Measurements from ENCODE around the gene PDE4D. TPM values are rescaled to one million over a fixed set of nuclear protein-coding genes. Genes with fewer than 3 reads are reported as not detected.
"Not testable (repeated sequence)": the region's sequence is repeated elsewhere in the genome, so short reads cannot be mapped to it uniquely, and the experiment has no call there.

Gene PDE4D
- total RNA-seq, 2 experiments from 2014 or later, result 0.50 to 0.51 TPM

DNA sequence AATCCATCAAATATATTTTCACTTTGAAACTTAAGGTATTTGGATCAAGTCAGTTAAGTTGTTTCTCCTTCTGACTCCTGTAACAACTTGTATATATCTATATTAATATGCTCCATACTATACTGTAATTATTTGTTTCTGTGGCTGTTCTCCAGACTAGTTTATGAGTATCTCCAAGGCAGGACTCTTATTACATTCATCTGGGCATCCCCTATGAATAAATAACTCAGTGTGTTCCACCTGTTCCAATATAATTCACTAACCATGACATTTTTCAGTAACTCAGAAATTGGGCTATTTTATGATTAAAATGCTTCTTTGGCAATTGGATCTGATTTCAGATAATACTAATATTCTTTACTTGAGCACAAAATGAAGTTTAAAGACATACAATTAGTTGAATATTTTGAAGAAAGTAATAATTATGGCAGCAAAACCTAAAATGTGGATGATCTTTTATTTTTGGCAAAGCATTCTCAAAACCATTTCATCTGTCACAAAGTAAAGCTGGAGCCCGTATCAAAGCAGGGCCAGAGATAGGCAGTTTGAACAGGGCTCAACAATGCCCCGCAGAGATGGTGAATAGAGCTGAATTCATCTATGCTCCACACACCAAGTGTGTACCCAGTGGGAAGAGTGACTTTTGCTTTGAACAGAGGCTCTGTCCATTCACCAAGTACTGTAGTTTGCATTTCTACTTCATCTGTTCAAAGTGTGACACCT is 314.3 kb downstream of the PDE4D start:
- Histone ChIP-seq H2AFZ (ENCODE audit: low read length) (no peak overlapping the region), H3K9me2 (ENCODE audit: insufficient read depth, low read length) (no peaks in the 10 kb centered on the region), H3K36me3 (ENCODE audit: insufficient read depth, low read length) (no peaks in the 10 kb centered on the region), H3K79me2 (ENCODE audit: insufficient read depth, low read depth, low read length) (no peaks in the 10 kb centered on the region), H3K4me1 (ENCODE audit: insufficient read depth, low read length, poor library complexity, severe bottlenecking) (peaks cover 4% of the 10 kb centered on the region), H3K9me3 (ENCODE audit: low read length) (no peaks in the 10 kb centered on the region), H4K20me1 (ENCODE audit: insufficient read depth, low read length) (no peaks in the 10 kb centered on the region), H3K27ac (ENCODE audit: low read depth, low read length, poor library complexity, severe bottlenecking) (no peak overlapping the region), H3K4me3 (ENCODE audit: low read depth, low read length, poor library complexity, severe bottlenecking) (no peak overlapping the region), H3K4me2 (ENCODE audit: low read length) (no peak overlapping the region)
- ChIA-PET CTCF (ENCODE audit: unreplicated experiment) (no interaction called here), POLR2A (interaction anchor here (0.6 to 0.9 kb wide), 2 partner anchors 23 to 56 kb away, joined by 3 read pairs; no protein-coding TSS in a partner anchor)
- no TSS peak for BruUV-seq (replicated peaks)
- no peak for TF ChIP-seq EZH2phosphoT487 (IDR thresholded peaks at IDR 0.05; ENCODE audit: borderline replicate concordance, low read depth, low read length)
- TF ChIP-seq, protein P1, sequence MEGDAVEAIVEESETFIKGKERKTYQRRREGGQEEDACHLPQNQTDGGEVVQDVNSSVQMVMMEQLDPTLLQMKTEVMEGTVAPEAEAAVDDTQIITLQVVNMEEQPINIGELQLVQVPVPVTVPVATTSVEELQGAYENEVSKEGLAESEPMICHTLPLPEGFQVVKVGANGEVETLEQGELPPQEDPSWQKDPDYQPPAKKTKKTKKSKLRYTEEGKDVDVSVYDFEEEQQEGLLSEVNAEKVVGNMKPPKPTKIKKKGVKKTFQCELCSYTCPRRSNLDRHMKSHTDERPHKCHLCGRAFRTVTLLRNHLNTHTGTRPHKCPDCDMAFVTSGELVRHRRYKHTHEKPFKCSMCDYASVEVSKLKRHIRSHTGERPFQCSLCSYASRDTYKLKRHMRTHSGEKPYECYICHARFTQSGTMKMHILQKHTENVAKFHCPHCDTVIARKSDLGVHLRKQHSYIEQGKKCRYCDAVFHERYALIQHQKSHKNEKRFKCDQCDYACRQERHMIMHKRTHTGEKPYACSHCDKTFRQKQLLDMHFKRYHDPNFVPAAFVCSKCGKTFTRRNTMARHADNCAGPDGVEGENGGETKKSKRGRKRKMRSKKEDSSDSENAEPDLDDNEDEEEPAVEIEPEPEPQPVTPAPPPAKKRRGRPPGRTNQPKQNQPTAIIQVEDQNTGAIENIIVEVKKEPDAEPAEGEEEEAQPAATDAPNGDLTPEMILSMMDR (conservative IDR thresholded peaks at IDR 0.05; ENCODE audit: low read length), result no peak
- intact Hi-C loops (cut with micrococcal nuclease; ENCODE audit: unreplicated experiment), result no loop called here
- no peak for DNase-seq (ENCODE audit: low spot score)

DNA sequence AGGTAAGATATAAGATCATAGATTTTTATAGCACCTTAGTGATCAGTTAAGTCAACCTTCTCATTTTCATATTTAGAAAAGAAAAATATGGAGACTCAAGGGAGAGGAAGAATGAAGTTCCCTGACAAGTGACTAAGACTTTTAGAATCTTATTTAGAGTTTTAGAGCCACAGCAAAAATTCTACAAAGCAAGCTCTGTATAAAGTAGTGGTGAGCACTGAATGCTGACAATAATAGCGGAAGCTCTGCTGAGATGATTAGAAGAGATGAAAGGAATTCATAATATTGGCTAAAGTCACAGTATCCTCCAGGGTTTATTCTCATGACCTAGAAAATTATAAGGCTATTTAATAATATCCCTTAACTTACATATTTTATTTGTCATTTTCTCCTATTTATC is 316.0 kb downstream of the PDE4D start:
- ChIA-PET CTCF (ENCODE audit: unreplicated experiment) (no interaction called here), POLR2A (no interaction called here)
- Histone ChIP-seq H3K4me3 (ENCODE audit: low read depth, low read length, poor library complexity, severe bottlenecking) (no peak overlapping the region), H3K79me2 (ENCODE audit: insufficient read depth, low read depth, low read length) (no peaks in the 10 kb centered on the region), H2AFZ (ENCODE audit: low read length) (no peak overlapping the region), H3K4me1 (ENCODE audit: insufficient read depth, low read length, poor library complexity, severe bottlenecking) (peaks cover 4% of the 10 kb centered on the region), H3K36me3 (ENCODE audit: insufficient read depth, low read length) (no peaks in the 10 kb centered on the region), H3K27ac (ENCODE audit: low read depth, low read length, poor library complexity, severe bottlenecking) (no peak overlapping the region), H4K20me1 (ENCODE audit: insufficient read depth, low read length) (no peaks in the 10 kb centered on the region), H3K9me3 (ENCODE audit: low read length) (no peaks in the 10 kb centered on the region), H3K4me2 (ENCODE audit: low read length) (no peak overlapping the region), H3K9me2 (ENCODE audit: insufficient read depth, low read length) (no peaks in the 10 kb centered on the region)
- DNase-seq (ENCODE audit: low spot score), result no peak
- no peak for TF ChIP-seq EZH2phosphoT487 (IDR thresholded peaks at IDR 0.05; ENCODE audit: borderline replicate concordance, low read depth, low read length)
- no TSS peak for BruUV-seq (replicated peaks)
- intact Hi-C loops (cut with micrococcal nuclease; ENCODE audit: unreplicated experiment), result no loop called here

DNA sequence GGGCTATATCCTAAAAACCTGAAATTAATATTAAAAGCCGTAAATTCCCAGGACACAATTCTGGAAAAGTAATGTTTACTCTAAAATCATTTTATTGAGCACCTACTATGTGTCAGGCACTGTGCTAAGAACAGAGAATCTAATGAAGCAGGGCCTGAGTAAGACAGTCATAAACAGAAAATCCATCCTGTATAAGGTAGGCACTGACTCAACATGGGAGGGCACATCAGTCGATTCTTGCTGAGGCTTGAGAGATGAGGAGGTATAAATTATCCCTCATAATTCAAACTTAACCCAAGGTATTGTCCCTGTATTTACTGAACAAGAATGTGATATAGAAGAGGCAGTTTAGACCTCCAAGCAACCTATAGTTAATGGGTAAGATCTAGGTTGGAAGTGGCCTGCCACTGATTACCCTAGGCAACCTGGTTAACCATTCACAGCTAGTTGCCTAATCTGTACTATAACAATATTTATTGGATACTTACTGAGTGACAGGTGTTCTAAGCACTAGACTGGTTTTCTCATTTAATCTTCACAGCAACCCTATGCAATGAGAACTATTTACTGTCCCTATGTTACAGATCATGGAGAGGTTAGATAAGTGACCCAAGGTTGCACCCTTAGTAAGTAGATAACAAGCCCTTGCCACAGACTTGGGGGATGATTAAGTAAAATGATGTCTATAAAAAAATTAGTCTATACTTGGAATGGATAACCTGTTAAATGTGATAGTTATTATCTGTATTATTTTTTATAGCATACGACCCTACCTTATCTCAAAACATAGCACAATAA is 317.7 kb downstream of the PDE4D start:
- DNase-seq (ENCODE audit: low spot score), result no peak
- Histone ChIP-seq H2AFZ (ENCODE audit: low read length) (no peak overlapping the region), H4K20me1 (ENCODE audit: insufficient read depth, low read length) (no peaks in the 10 kb centered on the region), H3K4me3 (ENCODE audit: low read depth, low read length, poor library complexity, severe bottlenecking) (no peak overlapping the region), H3K36me3 (ENCODE audit: insufficient read depth, low read length) (no peaks in the 10 kb centered on the region), H3K4me2 (ENCODE audit: low read length) (no peak overlapping the region), H3K9me3 (ENCODE audit: low read length) (no peaks in the 10 kb centered on the region), H3K9me2 (ENCODE audit: insufficient read depth, low read length) (no peaks in the 10 kb centered on the region), H3K79me2 (ENCODE audit: insufficient read depth, low read depth, low read length) (no peaks in the 10 kb centered on the region), H3K4me1 (ENCODE audit: insufficient read depth, low read length, poor library complexity, severe bottlenecking) (peaks cover 4% of the 10 kb centered on the region), H3K27ac (ENCODE audit: low read depth, low read length, poor library complexity, severe bottlenecking) (no peak overlapping the region)
- POLR2A ChIA-PET, result interaction anchor here (0.7 to 1.0 kb wide), 2 partner anchors 27 to 116 kb away, joined by 3 read pairs; no protein-coding TSS in a partner anchor
- no peak for TF ChIP-seq EZH2phosphoT487 (IDR thresholded peaks at IDR 0.05; ENCODE audit: borderline replicate concordance, low read depth, low read length)
- TF ChIP-seq, protein P1 (conservative IDR thresholded peaks at IDR 0.05; ENCODE audit: low read length), result no peak
- intact Hi-C loops (cut with micrococcal nuclease; ENCODE audit: unreplicated experiment), result no loop called here
- BruUV-seq (replicated peaks), result no TSS peak
- CTCF ChIA-PET (ENCODE audit: unreplicated experiment), result no interaction called here

DNA sequence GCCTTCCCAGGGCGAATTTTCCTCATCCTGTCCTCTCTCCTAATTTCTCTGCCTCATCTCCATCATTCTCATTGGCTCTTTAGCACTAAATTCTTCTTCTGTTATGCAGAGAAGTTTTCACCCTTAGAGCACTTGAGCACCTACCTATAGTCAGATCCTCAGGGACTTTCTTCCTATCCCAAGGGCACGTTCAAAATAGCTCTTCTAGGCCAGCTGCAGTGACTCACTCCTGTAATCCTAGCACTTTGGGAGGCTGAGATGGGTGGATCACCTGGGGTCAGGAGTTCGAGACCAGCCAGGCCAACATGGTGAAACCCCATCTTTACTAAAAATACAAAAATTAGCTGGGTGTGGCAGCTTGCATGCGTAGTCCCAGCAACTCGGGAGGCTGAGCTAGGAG is 320.0 kb downstream of the PDE4D start:
- H2AFZ ChIP-seq (ENCODE audit: low read length); intact Hi-C loops (cut with micrococcal nuclease; ENCODE audit: unreplicated experiment); H3K4me2 ChIP-seq (ENCODE audit: low read length); H3K27ac ChIP-seq (ENCODE audit: low read depth, low read length, poor library complexity, severe bottlenecking); H3K4me3 ChIP-seq (ENCODE audit: low read depth, low read length, poor library complexity, severe bottlenecking); CTCF ChIA-PET (ENCODE audit: unreplicated experiment); BruUV-seq (replicated peaks); H4K20me1 ChIP-seq (ENCODE audit: insufficient read depth, low read length); H3K9me2 ChIP-seq (ENCODE audit: insufficient read depth, low read length); H3K9me3 ChIP-seq (ENCODE audit: low read length); H3K79me2 ChIP-seq (ENCODE audit: insufficient read depth, low read depth, low read length); H3K36me3 ChIP-seq (ENCODE audit: insufficient read depth, low read length); DNase-seq (ENCODE audit: low spot score): not testable (repeated sequence)
- POLR2A ChIA-PET, result interaction anchor here (0.6 to 0.9 kb wide), 2 partner anchors 20 to 27 kb away, joined by 4 read pairs; no protein-coding TSS in a partner anchor
- H3K4me1 ChIP-seq (ENCODE audit: insufficient read depth, low read length, poor library complexity, severe bottlenecking), result peaks cover 21% of the 10 kb centered on the region
